GM04504 (cell line): Measurements from ENCODE around the gene DOK6.

Experiments used
- DNase-seq: peaks from one replicate; pipeline ENCODE4 v3.0.0-alpha.2; 2012; ENCODE audit warnings: low read depth

The DOK6 gene

GRCh38 chr18:69539404-69539803, 138.7 kb downstream of the DOK6 start:
- no peak for DNase-seq

DNA sequence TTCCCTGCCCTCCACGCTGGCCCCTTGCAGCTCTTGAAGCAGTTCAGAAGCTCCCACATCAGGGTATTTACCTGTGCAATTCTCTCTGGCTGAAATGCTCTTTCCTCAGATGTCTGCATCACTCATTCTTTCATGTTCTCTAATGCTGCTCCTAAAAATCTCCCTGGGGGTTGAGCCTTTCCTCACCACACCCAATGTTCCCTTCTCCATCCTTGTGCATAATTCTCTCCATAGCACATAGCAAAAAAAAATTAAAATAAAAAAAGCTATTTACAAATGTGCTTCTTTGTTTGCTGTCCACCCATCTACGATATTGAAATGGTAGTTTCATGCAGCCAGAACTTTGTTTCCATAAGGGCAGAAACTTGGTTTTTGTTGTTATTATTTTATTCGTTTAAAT, 155.5 kb downstream of the DOK6 start:
- no peak for DNase-seq

- DNase-seq: no peak
Observed at GRCh38 chr18:69557282-69557681, 156.6 kb downstream of the DOK6 start.

- no peak for DNase-seq
Observed at GRCh38 chr18:69558052-69558451, 157.4 kb downstream of the DOK6 start.

GRCh38 chr18:69559604-69560003, 158.9 kb downstream of the DOK6 start:
- no peak for DNase-seq

GRCh38 chr18:69564602-69565001, 163.9 kb downstream of the DOK6 start:
- no peak for DNase-seq

DNA sequence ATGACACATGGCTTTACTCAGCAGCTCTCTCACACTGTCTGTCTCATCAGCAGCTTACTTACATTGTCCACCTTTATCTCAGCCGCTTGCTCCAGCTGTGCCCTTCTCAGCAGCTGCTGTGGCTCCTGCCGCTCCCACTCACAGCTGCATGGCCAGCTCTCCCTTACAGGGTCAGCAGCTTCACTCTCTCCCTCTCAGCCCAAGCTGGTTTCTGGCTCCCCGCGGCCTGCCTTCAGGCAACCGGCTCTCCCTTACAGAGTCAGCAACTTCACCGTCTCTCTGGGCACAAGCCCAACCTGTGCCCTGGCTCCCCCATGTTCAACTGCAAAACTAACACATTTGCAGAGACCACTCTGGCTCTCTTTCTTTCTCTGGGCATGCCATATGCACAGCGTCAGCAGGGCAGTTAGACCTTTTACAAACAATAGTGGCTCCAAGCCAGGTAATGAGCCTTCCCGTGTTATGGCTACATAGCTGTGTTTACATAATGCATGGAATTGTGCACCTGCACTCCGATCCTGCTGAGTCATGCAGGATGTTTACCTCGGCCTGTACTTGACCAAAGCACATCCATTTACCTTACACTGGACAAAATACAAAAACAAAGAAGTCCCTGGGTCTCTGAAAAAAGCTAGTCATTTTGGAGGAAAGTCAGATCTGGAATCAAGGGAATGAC, 167.3 kb downstream of the DOK6 start:
- DNase-seq: no peak

DNA sequence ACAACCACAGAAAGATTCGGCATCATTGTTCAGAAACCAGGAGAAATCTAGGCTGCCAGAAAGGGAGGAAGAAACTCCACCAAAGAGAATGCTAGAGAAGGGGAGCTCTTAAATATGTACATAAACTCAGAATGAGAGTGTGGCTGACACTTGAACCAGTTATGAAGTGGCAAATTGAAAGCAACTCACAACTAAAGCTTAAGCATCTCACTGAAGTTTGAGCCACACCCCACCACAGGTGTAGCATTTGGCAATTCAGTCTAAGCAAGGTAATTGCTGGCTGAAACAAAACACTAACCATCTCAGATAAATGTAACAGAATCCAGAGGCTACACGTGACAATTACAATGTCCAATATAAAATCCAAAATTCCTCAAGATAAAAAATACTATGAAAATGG, 168.4 kb downstream of the DOK6 start:
- DNase-seq: no peak

GRCh38 chr18:69574401-69574800, 173.7 kb downstream of the DOK6 start:
- DNase-seq: no peak

DNA sequence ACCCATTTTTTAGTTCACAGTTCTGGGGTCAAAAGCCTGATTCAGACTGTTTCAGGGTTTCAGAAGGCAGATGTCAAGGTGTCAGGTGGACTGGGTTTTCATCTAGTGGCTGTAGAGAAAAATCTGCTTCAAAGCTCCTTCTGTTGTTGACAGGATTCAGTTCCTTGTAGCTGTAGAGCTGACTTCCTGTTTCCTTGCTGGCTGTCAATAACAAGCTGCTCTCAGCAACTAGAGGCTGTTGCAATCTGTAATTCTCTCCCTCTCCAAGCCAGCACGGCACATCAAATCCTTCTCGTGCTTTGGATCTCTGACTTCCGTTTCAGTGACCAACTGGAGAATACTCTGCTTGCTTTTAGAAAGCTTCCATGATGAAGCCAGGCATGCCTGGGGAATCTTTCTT, 179.4 kb downstream of the DOK6 start:
- peak; percentile 26 for DNase-seq

- no peak for DNase-seq
Observed at GRCh38 chr18:69584429-69584828, 183.7 kb downstream of the DOK6 start.

- no peak for DNase-seq
Observed at GRCh38 chr18:69585696-69586095, 185.0 kb downstream of the DOK6 start.

DNA sequence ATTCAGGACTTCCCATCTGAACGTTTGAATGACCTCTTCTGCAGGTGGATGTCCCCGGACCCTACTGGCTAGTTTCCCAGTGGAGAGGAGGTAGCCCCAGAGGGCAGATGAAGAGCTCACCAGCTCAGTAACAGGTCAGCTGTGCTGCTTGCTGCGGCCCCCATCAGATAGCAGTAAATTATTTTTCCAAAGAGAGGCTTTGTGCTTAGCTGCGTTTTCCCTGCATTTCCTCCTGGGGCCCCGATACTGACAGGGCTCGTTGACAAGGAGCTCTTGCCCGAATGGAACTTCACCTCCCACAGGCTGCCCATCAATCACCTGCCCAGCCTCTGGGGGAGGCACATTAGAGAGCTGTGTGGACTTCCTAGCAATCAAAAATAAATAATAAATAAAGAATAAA, 185.8 kb downstream of the DOK6 start:
- no peak for DNase-seq

GRCh38 chr18:69588301-69588700, 187.6 kb downstream of the DOK6 start:
- no peak for DNase-seq

DNA sequence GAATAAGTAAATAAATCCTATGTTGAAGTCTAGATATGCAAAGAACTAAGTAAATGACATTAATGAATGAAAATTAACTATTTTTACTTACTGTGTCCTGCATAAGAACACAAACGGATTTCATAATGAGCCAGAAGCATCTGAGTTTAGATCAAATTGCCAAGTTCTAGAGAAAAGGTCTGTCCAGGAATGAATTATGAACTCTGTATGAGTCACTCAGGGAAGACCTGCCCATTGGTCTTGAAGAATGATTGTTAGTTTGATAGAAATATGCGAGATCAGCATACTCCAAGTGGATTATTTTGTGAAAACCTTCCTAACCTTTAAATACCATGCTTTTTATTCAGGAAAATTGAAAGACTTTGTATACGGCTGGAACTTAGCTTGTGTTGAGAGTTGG, 189.5 kb downstream of the DOK6 start:
- DNase-seq: no peak

- no peak for DNase-seq
Observed at GRCh38 chr18:69596345-69596744, 195.7 kb downstream of the DOK6 start.

DNA sequence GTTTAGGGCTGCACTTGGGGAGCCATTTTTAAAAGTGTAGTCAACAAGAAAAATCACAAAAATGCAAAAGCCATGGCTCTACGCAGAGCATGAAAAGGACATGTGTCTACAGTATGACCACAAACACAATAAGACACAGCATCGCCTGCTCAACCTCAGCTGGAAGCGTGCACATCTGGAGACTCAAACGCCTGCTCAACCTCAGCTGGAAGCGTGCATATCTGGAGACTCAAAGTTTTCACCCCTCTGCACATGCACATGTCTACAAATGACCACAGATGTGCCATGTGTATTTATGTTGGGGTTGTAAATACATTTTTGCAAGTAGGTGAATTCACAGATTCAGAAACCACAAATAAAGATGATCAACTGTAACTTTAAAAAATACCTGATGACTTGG, 196.9 kb downstream of the DOK6 start:
- DNase-seq: no peak

DNA sequence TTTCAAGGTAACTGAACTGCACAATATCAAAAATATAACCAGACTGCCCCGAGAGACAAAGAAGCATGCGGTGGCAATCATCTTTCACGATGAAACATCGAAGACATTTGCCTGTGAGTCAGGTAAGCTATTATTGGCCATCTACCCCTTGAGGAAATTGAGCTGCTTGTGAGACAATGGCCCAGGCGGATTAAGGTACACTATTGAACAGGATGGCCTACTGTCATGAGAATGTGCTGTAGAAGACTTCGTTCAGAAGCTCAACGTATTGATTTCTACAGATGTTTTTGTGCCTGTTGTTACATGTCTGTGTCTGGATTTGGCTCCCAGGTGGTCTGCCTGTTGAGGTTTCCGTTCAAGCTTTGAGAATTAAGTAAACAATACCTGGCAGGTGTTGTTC, 198.7 kb downstream of the DOK6 start:
- no peak for DNase-seq

GRCh38 chr18:69612242-69612641, 211.6 kb downstream of the DOK6 start:
- no peak for DNase-seq

DNA sequence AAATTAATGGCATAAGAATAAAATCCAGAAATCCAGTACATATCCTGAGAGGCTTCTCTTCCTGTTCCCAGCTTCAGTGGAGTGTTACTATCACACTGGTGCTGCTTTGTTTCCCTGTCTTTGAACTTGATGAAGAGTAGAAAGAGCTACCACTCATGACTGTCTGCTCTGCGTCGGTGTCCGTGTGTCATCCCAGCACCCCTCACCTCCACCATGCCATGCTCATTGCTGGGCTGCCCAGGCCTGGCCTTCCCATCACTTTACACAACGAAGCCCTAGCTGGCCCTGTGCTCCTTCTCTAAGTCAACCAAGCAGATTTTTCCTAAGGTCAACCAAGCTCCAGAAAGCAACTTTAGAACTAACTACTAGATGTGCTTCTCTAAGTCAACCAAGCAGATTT, 215.4 kb downstream of the DOK6 start:
- DNase-seq: no peak

DNA sequence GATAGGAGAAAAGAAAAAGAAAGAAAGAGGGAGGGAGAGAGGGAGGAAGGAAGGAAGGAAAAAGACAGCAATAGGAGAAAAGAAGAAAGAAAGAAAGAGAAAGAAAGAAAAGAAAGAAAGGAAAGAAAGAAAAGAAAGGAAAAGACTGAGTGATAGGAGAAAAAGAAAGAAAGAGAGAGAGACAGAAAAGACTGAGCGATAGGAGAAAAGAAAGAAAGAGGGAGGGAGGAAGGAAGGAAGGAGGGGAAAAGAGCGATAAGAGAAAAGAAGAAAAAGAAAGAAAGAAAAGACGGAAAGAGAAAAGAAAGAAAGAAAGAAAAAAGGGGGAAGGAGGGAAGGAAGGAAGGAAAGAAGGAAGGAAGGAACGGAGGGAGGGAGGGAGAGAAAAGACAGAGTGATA, 216.7 kb downstream of the DOK6 start:
- DNase-seq: no peak

GRCh38 chr18:69617888-69618287, 217.2 kb downstream of the DOK6 start:
- DNase-seq: peak; percentile 46

DNA sequence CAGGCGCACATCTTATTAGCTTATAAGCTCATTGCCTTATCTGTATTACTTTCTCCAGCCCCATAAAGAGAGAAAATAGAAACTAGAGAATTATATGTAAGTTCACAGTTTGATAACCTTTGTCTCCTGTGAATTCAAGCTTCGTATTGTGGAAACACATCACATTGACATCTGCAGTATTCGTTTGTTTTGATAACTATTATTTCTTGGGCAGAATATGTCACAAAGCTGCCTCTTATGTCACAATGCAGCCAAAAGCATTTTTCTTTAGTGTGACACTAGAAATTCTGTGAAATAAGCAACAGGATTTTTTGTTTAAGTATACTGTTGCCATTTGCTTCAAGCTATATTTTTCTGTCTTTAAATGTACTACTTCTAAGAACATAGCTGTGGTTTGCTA, 221.5 kb downstream of the DOK6 start:
- no peak for DNase-seq

GRCh38 chr18:69622961-69623360, 222.3 kb downstream of the DOK6 start:
- no peak for DNase-seq

- DNase-seq: no peak
Observed at GRCh38 chr18:69626171-69626570, 225.5 kb downstream of the DOK6 start.
